ENCODE data around the gene ADGRD2.

Gene ADGRD2

DNA sequence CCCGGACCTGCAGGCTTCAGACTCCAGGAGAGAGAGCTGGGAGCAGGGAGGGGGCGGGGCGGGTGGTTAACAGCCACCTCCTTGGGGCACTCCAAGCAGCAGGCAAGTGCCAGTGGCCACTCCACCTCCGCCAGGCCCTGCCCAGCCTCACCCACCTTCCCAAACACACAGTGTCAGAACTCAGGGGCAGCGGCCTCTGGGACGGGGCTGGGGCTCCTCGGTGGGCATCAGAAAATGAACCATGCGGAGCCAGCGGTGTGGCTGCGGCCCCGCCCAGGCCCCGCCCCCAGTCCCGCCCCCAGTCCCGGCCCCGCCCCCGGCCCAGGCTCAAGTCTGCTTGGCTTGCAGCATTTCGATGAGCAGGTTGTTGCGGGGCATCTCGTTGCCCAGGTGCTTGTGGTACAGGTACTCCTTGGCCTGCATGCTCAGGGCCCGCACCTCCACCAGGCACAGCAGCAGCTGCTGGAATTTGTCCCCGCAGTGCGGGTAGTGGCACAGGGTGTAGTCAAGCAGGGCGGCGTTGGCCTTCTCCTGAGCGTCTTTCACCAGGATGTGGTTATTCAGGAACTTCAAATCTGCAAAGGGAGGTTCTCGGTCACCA is 32.3 kb downstream of the ADGRD2 start:
- DNase-seq: no peak

DNA sequence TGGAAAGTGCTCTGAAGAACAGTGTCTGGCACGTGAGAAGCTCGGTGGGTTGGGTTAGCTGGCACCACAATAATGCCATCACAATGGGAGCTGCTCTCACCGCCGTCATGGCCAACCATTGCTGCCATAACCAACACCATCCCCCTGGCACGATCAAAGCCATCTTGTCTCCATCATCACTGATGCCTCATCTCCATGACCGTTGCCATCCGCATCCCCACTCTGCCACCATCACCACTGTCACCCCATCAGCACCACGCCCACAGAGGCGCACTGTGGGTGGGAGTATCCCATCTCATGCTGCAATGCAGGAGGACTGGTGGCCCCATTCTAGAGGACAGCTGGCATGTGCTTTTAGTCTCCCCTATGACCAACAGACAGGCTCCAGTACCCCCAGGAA is 33.2 kb downstream of the ADGRD2 start:
- no peak for DNase-seq

DNA sequence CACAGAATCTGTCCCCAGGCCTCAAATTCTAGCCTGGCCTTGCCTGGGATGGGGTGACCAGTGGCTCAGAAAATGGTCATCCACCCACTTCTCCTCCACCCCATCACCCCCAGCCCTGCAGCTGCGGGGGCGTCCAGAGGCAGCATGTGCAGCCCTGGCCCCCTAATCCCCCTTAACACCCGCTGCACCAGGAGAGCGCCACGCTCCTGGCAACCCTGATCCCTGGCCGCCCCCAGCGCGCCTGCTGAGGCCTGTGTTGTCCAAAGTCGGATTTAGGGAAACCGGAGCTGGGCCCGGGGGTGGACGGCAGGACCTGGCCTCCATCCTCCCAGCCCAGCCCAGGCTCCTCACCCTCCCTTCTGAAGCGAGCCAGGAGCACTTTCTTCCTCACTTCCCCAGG is 35.0 kb downstream of the ADGRD2 start:
- no peak for DNase-seq

DNA sequence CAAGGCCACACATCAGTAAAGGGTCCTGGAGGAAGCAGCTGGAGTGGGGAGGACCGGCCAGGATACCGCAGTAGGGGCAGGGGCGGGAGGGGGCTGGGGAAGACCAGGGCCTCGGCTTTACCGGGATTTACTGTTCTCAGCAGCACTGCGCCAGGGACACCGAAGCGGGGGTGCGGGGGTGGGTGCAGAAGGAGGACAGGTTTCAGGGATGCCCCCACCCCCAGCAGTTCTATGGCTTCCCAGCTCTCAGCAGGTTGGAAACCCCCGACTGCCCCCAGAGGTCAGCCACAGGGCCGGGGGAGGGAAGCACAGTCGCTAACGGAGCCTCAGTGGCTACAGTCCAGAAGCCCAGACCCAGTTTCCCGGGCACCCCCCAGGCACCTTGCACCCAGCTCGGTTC is 35.7 kb downstream of the ADGRD2 start:
- DNase-seq: no peak

DNA sequence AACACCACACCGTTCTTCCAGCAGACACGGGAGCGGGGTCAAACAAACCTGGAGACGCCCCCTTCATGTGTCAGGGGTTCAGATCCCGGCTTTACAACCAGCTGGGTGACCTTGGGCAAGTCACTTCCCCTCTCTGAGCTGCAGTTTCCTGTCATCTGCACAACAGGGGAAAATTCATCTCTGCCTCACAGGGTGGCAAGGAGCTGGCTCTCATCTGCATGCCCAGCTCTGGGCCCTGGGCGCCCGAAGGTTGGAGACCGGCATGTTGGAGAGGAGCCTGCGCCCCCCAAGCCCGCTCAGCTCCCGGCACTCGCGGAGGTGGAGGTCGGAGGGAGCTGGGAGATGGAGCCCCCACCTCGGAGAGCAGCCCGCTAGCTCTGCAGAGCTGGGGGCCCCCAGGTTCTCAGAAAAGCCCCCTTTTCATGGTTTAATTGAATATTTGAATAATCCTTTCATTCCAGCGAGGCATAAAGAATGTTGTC is 36.6 kb downstream of the ADGRD2 start:
- DNase-seq: no peak

DNA sequence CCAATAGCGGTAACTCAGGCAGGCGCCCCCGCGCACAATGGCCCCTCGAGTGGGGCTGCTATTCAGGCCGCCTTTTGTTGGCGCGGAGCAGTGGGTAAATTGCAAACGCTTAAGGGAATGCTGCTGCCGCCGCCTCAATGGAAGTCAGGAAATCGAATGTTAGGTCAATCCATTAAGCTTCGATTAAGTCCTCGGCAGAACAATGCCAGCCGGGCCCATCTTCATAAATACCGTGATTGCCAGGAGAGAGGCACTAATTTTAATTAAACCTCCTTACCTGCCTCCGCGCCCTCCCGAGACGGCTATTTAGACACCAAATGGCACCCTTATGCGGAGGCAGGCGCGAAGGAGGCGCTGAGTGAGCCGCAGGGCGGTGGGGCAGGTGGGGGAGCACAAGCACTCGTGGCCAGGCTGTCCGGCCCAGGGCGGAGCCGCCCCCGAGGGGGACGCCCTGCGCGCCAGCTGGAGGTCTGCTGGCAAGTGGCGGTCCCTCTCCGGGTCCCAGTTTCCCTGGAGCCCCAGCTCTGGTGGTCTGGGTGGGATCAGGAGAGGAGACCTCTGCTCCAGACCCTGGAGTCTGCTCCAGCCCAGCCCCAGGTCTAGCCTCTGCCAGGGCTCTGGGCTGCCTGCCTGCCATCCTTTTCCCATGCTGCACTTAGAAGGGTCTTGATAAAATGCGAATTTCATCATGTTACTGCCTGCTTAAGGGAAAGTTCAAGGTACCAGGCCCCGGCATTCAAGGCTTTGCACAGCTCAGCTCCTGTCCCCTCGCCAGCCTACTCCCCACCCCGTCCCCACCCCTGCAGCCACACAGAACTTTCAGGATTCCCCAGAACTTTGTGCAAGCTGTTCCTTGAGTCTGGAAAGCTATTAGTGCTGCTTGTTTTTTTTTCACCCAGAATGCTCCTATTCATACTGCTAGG is 37.3 kb downstream of the ADGRD2 start:
- no peak for DNase-seq

DNA sequence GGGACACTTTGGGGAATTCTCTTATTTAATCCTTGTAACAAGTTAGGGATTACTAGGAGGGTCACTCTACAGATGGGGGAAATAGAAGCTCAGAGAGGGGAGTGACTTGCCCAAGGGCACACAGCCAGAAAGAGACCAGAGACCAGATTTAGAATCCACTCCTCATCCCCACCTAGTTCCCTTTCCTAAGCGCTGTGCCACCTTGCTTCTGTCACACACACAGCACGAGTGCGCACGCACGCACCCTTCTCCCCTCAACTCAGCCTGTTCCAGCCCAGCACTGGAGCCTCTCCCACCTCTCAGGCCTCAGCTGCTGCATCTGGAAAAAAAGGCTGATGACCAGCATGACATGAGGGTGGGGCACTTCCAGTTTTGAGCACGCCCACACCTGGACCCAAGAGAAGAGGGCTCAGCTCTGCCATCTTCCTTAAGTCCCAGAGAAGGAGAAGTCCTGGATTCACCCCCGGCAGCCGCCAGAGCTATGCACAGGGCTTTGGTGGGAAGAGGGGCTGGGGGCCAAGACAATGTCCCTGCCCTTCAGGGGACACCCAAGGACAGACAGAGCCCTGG is 38.5 kb downstream of the ADGRD2 start:
- no peak for DNase-seq

DNA sequence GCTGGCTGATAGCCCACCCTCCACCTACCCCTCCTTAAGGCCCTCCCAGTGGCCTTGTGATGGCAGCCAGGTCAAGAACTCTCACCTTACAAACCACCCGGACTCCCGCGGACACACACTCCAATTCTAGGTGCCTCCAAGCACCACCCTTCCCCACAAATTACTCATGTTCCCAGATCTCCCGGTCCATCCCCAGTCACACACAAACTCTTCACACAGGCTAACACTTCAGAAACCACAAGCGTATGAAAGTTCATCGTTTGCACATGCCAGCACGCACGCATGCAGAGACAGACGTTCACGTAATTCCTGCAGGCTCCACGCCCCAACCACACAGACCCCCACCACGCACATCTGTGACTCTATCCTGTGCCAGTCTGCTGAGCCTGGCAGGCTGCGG is 39.0 kb downstream of the ADGRD2 start:
- DNase-seq: no peak

DNA sequence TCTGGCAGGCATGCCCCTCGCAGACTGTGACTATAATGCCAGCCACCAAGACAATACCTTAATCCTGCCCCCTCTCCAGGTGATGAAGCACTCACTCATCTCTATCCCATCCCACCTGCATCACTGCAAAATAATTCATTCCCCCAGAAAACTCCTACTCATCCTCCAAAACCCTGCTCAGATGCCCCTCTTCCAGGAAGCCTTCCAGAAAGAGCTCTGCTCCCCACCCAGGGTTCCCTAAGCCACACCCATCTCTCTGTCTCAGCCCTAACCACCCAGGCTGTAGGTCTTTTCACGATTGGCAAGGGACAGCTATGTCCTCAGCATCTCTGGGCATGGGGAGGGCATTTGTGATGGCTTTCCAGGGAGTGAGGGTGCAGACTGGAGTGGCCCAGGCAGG is 39.8 kb downstream of the ADGRD2 start:
- no peak for DNase-seq

DNA sequence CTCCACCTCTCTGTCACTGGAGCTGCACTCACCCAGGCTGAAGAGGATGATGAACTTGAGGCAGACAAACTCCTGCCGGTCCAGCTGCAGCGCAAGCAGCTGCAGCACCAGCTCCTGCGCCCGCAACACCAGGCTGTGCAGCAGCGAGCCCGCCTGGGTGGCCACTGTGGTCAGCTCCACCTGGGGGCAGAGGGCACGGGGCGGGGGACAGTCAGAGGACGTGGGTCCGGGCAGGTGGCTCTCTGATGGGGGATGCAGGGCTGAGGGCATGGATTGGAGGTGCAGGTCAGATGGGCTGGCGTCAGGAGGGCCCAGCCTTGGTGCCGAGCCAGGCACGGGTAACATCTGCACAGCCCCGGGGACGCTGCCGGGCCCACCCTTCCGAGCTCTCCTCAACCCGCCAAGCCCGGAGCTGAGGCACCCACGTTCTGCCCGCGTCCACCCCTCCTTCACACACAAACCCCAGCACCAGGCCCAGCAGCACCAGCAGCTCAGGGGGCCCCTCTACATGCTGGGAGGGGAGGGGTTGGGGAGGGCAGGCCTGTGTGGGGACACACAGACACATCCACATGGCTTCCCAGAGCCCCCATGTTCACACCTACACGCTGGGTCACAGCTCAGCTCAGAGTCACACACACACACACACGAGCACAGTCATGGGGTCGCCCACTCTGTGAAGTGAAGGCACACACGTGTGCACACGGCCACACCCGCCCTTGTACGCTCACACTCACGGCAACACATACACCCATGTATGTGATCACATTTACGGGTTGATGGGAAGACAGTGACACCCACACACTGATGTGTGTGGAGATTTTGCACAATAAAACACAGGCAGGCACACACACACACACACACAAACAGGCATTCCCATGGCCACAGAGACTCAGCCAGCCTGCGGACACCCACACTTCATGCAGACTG is 41.1 kb downstream of the ADGRD2 start:
- no peak for DNase-seq

- no peak for DNase-seq
Observed at GRCh38 chr9:124492818-124493217, 42.6 kb downstream of the ADGRD2 start.

- DNase-seq: no peak
Observed at GRCh38 chr9:124493218-124493617, 43.0 kb downstream of the ADGRD2 start.

DNA sequence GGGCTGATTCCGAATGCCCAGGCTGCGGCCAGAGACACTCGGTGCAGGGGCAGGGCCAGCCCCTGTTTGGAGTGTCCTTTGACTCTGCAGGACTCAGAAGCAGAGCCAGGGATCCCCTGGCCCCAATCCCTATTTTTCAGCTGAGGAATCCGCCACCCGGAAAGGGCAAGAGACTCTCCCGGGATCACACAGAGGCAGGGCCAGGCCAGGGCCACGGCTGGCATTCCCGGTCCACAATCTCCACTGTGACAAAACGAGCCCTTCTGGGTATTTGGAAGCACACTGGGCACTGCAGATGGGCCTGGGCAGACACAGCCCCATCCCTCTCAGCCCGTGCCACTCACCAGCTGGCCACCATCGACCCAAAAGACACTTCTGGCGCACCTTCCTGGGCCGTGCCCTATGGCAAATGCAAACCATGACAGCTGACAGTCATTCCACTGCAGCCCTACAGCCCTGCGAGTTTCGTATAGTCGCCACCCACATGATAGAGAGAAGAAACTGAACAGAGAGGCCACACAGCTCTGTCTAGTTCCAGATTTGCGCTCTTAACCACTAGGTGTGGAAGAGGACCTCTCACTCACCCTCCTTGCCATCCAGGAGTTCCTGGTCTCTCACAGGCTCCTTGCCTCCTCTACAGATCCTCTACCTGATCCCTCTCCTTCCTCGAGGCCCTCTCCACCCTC is 43.7 kb downstream of the ADGRD2 start:
- DNase-seq: no peak

- no peak for DNase-seq
Observed at GRCh38 chr9:124495126-124496074, 45.1 kb downstream of the ADGRD2 start.

GRCh38 chr9:124496075-124496449 is 45.8 kb downstream of the ADGRD2 start:
- no peak for DNase-seq

DNA sequence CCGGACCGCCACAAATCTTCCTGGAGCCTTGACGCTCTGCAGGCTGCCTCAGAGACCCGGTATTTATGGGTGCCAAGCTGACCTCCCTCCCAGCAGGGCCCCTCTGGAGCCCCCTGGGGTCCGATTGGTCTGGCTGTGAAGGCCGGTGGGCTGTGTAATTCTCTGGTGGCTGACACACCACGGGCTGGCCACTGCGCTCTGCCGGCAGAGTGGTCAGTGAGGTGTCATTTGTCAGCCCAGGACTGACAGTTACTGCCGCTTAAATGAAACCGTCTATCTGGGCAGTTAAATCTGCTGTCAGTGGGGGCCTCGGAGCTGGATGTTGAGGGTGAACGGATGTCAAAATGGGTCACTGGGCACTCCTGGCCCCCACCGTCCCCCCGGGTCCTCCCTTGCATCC is 46.2 kb downstream of the ADGRD2 start:
- DNase-seq: no peak

- DNase-seq: no peak
Observed at GRCh38 chr9:124497441-124497840, 47.2 kb downstream of the ADGRD2 start.

DNA sequence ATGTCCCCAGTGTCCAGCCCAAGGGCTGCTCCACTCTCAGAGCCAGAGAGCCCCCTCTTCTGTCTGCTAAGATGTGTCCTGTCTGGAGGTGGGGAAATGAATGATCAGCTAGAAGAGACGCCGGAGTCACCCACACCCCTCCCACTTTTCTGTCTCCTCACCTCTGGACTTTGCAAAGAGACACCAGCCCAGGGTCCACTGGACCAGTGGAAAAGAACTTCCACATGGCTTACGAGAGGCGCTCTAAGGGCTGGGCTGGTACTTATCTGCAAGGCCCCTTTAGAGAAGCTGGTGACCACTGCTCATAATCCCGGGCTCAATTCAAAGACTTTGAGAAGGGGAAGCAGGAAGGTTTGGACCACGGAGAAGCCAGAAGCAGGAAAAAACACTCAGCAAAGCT is 47.8 kb downstream of the ADGRD2 start:
- no peak for DNase-seq

DNA sequence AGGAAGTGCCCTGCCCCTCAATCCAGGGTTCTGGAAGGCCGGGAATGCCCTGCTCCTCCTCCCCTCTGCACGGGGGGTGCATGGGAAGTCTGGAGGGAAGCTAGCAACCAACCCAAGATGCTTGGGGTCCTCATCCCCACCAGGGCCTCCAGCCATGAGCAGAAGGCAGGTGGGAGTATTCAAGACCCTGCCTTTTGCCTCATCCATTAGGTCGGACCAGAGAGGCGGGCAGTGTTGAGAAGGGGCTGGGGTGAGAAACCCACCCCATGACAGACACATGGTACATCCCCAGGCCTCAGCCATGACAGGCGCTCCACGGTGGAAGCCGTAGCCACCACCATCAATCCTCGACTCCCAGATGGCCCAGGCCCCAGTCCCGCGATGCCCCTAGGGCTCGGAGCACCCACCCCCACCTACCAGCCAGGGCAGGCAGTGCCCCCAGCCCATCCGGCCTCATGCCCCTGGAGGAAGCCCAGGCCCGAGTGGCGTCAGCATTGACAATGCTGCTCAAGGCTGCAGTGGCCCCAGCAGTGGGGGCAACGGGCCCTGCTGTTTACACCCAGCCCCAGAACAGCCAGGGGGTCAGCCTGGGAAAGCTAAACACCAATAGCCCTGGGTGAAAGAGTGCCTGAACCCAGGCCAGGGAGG is 48.4 kb downstream of the ADGRD2 start:
- no peak for DNase-seq

DNA sequence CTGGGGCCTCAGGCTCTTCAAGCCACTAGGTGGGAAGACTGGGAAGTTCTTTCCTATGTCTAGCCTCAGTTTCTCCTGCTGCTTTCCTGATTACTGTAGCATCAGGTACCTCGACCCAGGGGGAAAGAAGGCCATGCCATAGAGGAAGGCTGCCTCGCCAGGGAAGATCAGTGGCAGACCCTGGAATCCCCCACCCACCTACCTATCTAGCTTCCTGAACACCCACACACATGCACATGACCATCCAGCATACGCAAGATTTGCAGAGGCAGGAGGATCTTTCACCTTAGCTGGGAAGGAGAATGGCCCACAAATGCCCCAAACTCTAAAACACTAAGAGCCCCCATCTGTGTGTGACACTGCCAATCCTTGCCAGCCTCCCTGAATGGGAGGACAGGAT is 49.0 kb downstream of the ADGRD2 start:
- DNase-seq: no peak

Measured in activated CD8-positive, alpha-beta memory T cell treated with anti-CD3 and anti-CD28 coated beads for 24 hours (primary cell).